T-helper 17 cell (primary cell): ENCODE measurements around the gene PRDM2. TPM values are rescaled to one million over a fixed set of nuclear protein-coding genes. Genes with fewer than 3 reads are reported as not detected.

Experiments
- ATAC-seq: fragments of 150-1000 bp; cut with Tn5 transposase; 2 replicates; pipeline ENCODE4 v1.10.0; 2021; ENCODE audit warnings: mild to moderate bottlenecking, moderate library complexity
- DNase-seq, 3 donors: peaks; one replicate each; pipeline versions ENCODE4 v3.0.0 to v3.0.0-alpha.2; 2020 to 2021
- H3K9me3 ChIP-seq: one replicate; pipeline ENCODE4 v1.7.0; 2013; ENCODE audit warnings: low read length, mild to moderate bottlenecking; ENCODE audit not compliant: control insufficient read depth, poor library complexity, severe bottlenecking
- H3K27ac Mint-ChIP-seq: one replicate; pipeline ENCODE4 v1.8.0; 2022; ENCODE audit warnings: mild to moderate bottlenecking, moderate library complexity, mixed read lengths
- H3K27me3 Mint-ChIP-seq: one replicate; pipeline ENCODE4 v1.8.0; 2022; ENCODE audit warnings: mixed read lengths
- H3K36me3 Mint-ChIP-seq: one replicate; pipeline ENCODE4 v1.8.0; 2022; ENCODE audit warnings: low read depth, mixed read lengths
- H3K4me1 Mint-ChIP-seq: one replicate; pipeline ENCODE4 v1.8.0; 2022; ENCODE audit warnings: mild to moderate bottlenecking, mixed read lengths
- H3K4me3 Mint-ChIP-seq: one replicate; pipeline ENCODE4 v1.8.0; 2022; ENCODE audit warnings: mild to moderate bottlenecking, moderate library complexity, mixed read lengths
- total RNA-seq, 4 donors: library from RNA in 2 of 4; stranded (reverse) in 2 of 4; gene quantifications; one replicate each; pipeline ENCODE4 v1.2.3 and lab custom pipeline; 2022 to 2026

Gene PRDM2
- total RNA-seq, 2 donors from 2014 or later = 173 to 181 TPM

- H3K4me3 Mint-ChIP-seq = peak overlapping the region; percentile 65
Observed at GRCh38 chr1:13781907-13782633, 82.1 kb downstream of the PRDM2 start.

DNA sequence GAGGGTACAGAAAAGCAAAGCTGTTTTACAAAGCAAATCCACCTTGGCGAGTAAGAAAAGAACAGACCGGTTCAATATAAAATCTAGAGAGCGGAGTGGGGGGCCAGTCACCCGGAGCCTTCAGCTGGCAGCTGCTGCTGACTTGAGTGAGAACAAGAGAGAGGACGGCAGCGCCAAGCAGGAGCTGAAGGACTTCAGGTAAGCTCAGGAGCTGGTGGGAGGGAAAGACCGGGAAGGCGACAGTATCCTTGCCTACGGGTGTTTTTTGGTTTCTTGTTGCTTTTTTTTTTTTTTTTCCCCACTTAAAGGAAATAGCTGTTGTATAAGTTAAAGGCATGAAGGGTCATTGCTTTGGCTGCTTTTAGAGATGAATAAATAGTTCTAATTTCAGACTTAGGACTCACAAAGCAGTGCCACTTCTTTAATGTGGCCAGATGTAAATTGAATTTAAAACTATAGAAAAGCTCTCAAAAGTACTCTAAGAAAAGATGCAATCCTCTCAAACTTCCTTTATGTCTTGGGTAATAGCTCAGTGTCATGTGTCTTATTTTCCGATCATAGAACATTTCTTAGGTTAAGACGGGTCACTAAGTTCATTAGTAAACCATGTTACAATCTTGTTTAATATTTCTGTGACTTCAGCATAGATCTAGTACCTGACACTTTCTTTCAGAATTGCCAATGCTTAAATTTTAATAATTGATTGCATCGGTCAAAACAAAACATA is 82.8 kb downstream of the PRDM2 start:
- H3K4me3 Mint-ChIP-seq = peak overlapping the region; percentile 65
- H3K27ac Mint-ChIP-seq = peak overlapping the region; percentile 70
- ATAC-seq = no peak
- H3K36me3 Mint-ChIP-seq = peaks cover 10% of the 10 kb centered on the region
- H3K9me3 ChIP-seq = no peaks in the 10 kb centered on the region
- H3K27me3 Mint-ChIP-seq = no peaks in the 10 kb centered on the region
- no peak for DNase-seq
- peaks cover 52% of the 10 kb centered on the region for H3K4me1 Mint-ChIP-seq

More at GRCh38 chr1:13781907-13782633, 82.1 kb downstream of the PRDM2 start:
- peaks cover 10% of the 10 kb centered on the region for H3K36me3 Mint-ChIP-seq
- H3K27ac Mint-ChIP-seq = peak overlapping the region; percentile 70
- ATAC-seq (no peak), DNase-seq (no peak)
- no peaks in the 10 kb centered on the region for H3K9me3 ChIP-seq
- H3K27me3 Mint-ChIP-seq = no peaks in the 10 kb centered on the region
- H3K4me1 Mint-ChIP-seq = peaks cover 52% of the 10 kb centered on the region

DNA sequence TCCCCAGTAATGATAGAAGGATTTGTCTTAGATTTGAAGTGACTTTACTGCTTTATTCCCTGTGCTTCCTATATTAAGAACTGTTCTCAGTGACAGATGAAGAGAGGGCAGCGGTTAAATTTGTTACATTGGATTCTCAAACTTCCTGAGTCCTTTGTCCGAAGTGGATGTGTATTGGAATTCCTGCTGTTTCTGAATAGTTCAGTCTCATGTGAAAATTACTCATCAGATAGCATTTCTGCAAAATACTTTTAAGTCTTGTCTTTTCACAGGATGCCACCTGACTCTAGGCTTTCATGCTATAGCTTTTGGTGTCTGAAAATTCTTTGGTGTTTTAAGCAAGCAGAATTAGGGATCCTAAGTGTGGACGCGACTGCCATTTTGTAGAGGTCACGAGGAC is 83.6 kb downstream of the PRDM2 start:
- Mint-ChIP-seq H3K27ac (peak overlapping the region; percentile 41), H3K27me3 (no peaks in the 10 kb centered on the region), H3K36me3 (peaks cover 6% of the 10 kb centered on the region), H3K4me3 (no peak overlapping the region), H3K4me1 (peaks cover 48% of the 10 kb centered on the region)
- ATAC-seq = no peak
- no peak for DNase-seq
- H3K9me3 ChIP-seq = no peaks in the 10 kb centered on the region

DNA sequence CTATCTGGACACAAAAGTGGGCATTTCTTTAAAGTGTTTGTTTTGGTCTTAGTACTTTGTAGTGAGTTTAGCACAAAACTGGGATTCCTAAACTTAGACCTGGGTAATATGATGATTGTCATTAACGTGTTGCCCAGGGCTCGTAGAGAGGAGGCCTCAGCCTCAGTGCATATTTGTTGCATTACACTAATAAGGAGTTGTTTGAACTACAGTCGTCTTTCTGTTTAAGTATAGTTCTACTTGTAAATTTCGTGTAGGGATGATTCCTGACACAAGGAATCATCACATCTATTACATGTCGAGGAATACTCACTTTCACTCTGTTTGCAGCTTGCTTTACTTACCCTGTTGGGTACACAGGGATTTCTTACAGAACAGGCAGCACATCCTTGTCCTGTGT is 85.0 kb downstream of the PRDM2 start:
- Mint-ChIP-seq H3K27me3 (no peaks in the 10 kb centered on the region), H3K27ac (peak overlapping the region; percentile 41)

DNA sequence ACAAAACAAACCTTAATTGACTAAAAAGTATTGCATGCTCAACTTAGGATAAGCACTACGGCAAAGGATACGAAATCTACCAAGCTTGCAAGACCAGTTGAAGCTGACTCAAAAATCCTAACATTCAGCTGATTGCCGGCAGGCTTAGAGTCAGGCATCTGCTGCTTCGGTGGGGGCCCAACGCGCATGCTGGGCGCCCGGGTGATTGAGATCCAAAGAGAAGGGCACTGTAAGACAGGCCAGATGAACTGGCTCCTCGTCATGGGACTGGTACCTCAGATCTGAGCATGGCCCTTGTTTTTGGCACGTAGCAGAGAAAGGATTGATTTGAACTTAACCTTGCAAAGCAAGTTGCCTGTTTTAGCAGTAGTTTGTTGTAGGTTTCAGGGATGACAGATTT is 86.6 kb downstream of the PRDM2 start:
- H3K9me3 ChIP-seq = no peaks in the 10 kb centered on the region
- H3K27me3 Mint-ChIP-seq = no peaks in the 10 kb centered on the region
- H3K4me3 Mint-ChIP-seq = no peak overlapping the region
- no peak for ATAC-seq
- H3K36me3 Mint-ChIP-seq = peaks cover 2% of the 10 kb centered on the region
- no peak for DNase-seq
- H3K27ac Mint-ChIP-seq = peak overlapping the region; percentile 80
- H3K4me1 Mint-ChIP-seq = peaks cover 42% of the 10 kb centered on the region

More for the DNA sequence above, 85.0 kb downstream of the PRDM2 start:
- peaks cover 42% of the 10 kb centered on the region for H3K4me1 Mint-ChIP-seq
- DNase-seq (no peak), ATAC-seq (no peak)
- peaks cover 2% of the 10 kb centered on the region for H3K36me3 Mint-ChIP-seq
- H3K9me3 ChIP-seq = no peaks in the 10 kb centered on the region
- H3K4me3 Mint-ChIP-seq = no peak overlapping the region

DNA sequence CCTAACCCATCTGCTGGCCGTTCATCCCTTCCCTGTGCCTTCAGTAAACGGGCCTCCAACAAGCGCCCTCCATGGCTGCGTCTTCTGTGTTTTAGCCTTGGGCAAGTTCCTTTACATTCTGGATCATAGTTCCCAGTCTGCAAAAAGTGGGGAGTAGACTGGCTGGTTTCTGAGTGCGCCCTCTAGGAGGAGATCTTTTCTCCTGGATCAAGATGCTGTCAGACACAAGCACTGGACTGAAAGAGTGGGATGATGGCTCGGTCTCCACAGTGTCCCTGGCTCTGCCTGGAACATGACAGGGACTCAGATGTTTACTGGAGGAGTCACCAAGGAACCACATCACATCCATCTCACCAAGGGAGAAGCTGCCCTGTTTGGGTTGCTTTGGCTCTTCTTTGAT is 88.8 kb downstream of the PRDM2 start:
- DNase-seq (no peak), ATAC-seq (no peak)
- Mint-ChIP-seq H3K27ac (peak overlapping the region; percentile 41), H3K4me3 (no peak overlapping the region), H3K27me3 (no peaks in the 10 kb centered on the region), H3K4me1 (peaks cover 34% of the 10 kb centered on the region), H3K36me3 (peaks cover 2% of the 10 kb centered on the region)
- H3K9me3 ChIP-seq = no peaks in the 10 kb centered on the region

GRCh38 chr1:13790290-13791030 is 90.5 kb downstream of the PRDM2 start:
- no peaks in the 10 kb centered on the region for H3K9me3 ChIP-seq
- H3K4me1 Mint-ChIP-seq = peaks cover 25% of the 10 kb centered on the region
- H3K4me3 Mint-ChIP-seq = peak overlapping the region; percentile 65
- peak; percentile 30 for ATAC-seq
- DNase-seq = no peak
- H3K36me3 Mint-ChIP-seq = peaks cover 2% of the 10 kb centered on the region
- peak overlapping the region; percentile 59 for H3K27ac Mint-ChIP-seq
- no peaks in the 10 kb centered on the region for H3K27me3 Mint-ChIP-seq

- no peaks in the 10 kb centered on the region for H3K36me3 Mint-ChIP-seq
- no peak overlapping the region for H3K4me3 Mint-ChIP-seq
- H3K4me1 Mint-ChIP-seq = peaks cover 23% of the 10 kb centered on the region
- DNase-seq = no peak
- H3K27ac Mint-ChIP-seq = peak overlapping the region; percentile 89
- H3K9me3 ChIP-seq = no peaks in the 10 kb centered on the region
- H3K27me3 Mint-ChIP-seq = no peaks in the 10 kb centered on the region
- no peak for ATAC-seq
Observed at GRCh38 chr1:13792419-13792818, 92.4 kb downstream of the PRDM2 start.

GRCh38 chr1:13793088-13793730 is 93.2 kb downstream of the PRDM2 start:
- ATAC-seq (no peak), DNase-seq (no peak)
- Mint-ChIP-seq H3K36me3 (no peaks in the 10 kb centered on the region), H3K27me3 (no peaks in the 10 kb centered on the region), H3K27ac (peak overlapping the region; percentile 89), H3K4me3 (peak overlapping the region; percentile 54), H3K4me1 (peaks cover 27% of the 10 kb centered on the region)
- H3K9me3 ChIP-seq = no peaks in the 10 kb centered on the region

GRCh38 chr1:13794231-13795187 is 94.5 kb downstream of the PRDM2 start:
- peak overlapping the region; percentile 15 for H3K4me3 Mint-ChIP-seq
- no peaks in the 10 kb centered on the region for H3K27me3 Mint-ChIP-seq
- no peaks in the 10 kb centered on the region for H3K9me3 ChIP-seq
- peaks cover 30% of the 10 kb centered on the region for H3K4me1 Mint-ChIP-seq
- DNase-seq (no peak), ATAC-seq (no peak)
- peak overlapping the region; percentile 89 for H3K27ac Mint-ChIP-seq
- H3K36me3 Mint-ChIP-seq = no peaks in the 10 kb centered on the region

GRCh38 chr1:13797397-13797796 is 97.4 kb downstream of the PRDM2 start:
- Mint-ChIP-seq H3K27me3 (no peaks in the 10 kb centered on the region), H3K4me1 (peaks cover 30% of the 10 kb centered on the region), H3K4me3 (no peak overlapping the region), H3K36me3 (no peaks in the 10 kb centered on the region), H3K27ac (peak overlapping the region; percentile 89)
- DNase-seq = no peak
- no peaks in the 10 kb centered on the region for H3K9me3 ChIP-seq
- ATAC-seq = peak; percentile 26

- H3K9me3 ChIP-seq = no peaks in the 10 kb centered on the region
- H3K27me3 Mint-ChIP-seq = no peaks in the 10 kb centered on the region
- peaks cover 35% of the 10 kb centered on the region for H3K4me1 Mint-ChIP-seq
- ATAC-seq (no peak), DNase-seq (no peak)
- H3K27ac Mint-ChIP-seq = peak overlapping the region; percentile 77
- no peaks in the 10 kb centered on the region for H3K36me3 Mint-ChIP-seq
- H3K4me3 Mint-ChIP-seq = no peak overlapping the region
Observed at GRCh38 chr1:13798120-13798519, 98.1 kb downstream of the PRDM2 start.
